ENCODE data around the gene KDM6B.
A peak's percentile ranks its signal among the peaks of the same experiment; 100 is the strongest.

The KDM6B gene

GRCh38 chr17:7850701-7851437 is 16.9 kb downstream of the KDM6B start:
- ChIA-PET POLR2A (interaction anchor here (1.3 to 1.5 kb wide), 2 partner anchors 16 to 164 kb away, joined by 5 read pairs; partner anchors contain the start of gene TP53), CTCF (interaction anchor here (0.6 to 1.5 kb wide), 4 partner anchors 16 to 107 kb away, joined by 3 to 5 read pairs (median 4); no protein-coding TSS in a partner anchor)
- TF ChIP-seq SP1 (IDR thresholded peaks at IDR 0.05): no peak
- no peak for TF ChIP-seq FOXA1 (IDR thresholded peaks at IDR 0.05)
- no peak for TF ChIP-seq SUZ12 (IDR thresholded peaks at IDR 0.05)
- TF ChIP-seq NFRKB (IDR thresholded peaks at IDR 0.05): no peak
- TF ChIP-seq FOXK2 (IDR thresholded peaks at IDR 0.05): no peak
- no peak for TF ChIP-seq BHLHE40 (IDR thresholded peaks at IDR 0.05; ENCODE audit: borderline replicate concordance)
- no peak for TF ChIP-seq TARDBP (IDR thresholded peaks at IDR 0.05)
- no peak for TF ChIP-seq FOXM1 (IDR thresholded peaks at IDR 0.05; ENCODE audit: borderline replicate concordance)
- TF ChIP-seq ZNF384 (IDR thresholded peaks at IDR 0.05): no peak
- no peak for TF ChIP-seq PKNOX1 (IDR thresholded peaks at IDR 0.05)
- TF ChIP-seq LEF1 (IDR thresholded peaks at IDR 0.05; ENCODE audit: borderline replicate concordance): no peak
- DNase-seq (ENCODE audit: extremely low spot score): no peak

GRCh38 chr17:7851438-7852261 is 17.6 kb downstream of the KDM6B start:
- CTCF ChIA-PET: interaction anchor here (1.3 to 1.5 kb wide), 2 partner anchors 17 to 26 kb away, joined by 4 read pairs; no protein-coding TSS in a partner anchor
- DNase-seq (ENCODE audit: extremely low spot score): peak; percentile 88
- POLR2A ChIA-PET: interaction anchor here (1.5 kb wide), 1 partner anchor 165 kb away, joined by 5 read pairs; the partner anchor contains the start of gene TP53
- no peak for TF ChIP-seq SUZ12 (IDR thresholded peaks at IDR 0.05)
- TF ChIP-seq L3MBTL2 (conservative IDR thresholded peaks at IDR 0.05): 0 out of 2 replicates have a peak, but pooled peaks have one; percentile 6

- TF ChIP-seq ARNT (IDR thresholded peaks at IDR 0.05) (no peak), TARDBP (IDR thresholded peaks at IDR 0.05) (no peak), SUZ12 (IDR thresholded peaks at IDR 0.05) (no peak), BHLHE40 (IDR thresholded peaks at IDR 0.05; ENCODE audit: borderline replicate concordance) (no peak), L3MBTL2 (conservative IDR thresholded peaks at IDR 0.05) (no peak), LEF1 (IDR thresholded peaks at IDR 0.05; ENCODE audit: borderline replicate concordance) (no peak), FOXM1 (IDR thresholded peaks at IDR 0.05; ENCODE audit: borderline replicate concordance) (no peak), FOXK2 (IDR thresholded peaks at IDR 0.05) (no peak), NFRKB (IDR thresholded peaks at IDR 0.05) (no peak), SP1 (IDR thresholded peaks at IDR 0.05) (no peak), HDGF (IDR thresholded peaks at IDR 0.05; ENCODE audit: borderline replicate concordance) (no peak), ELF4 (IDR thresholded peaks at IDR 0.05) (no peak), PKNOX1 (IDR thresholded peaks at IDR 0.05) (no peak), ZNF384 (IDR thresholded peaks at IDR 0.05) (no peak), FOXA1 (IDR thresholded peaks at IDR 0.05) (no peak)
- no peak for DNase-seq (ENCODE audit: extremely low spot score)
- CTCF ChIA-PET: no interaction called here
- POLR2A ChIA-PET: no interaction called here
Observed at GRCh38 chr17:7852262-7852670, 18.2 kb downstream of the KDM6B start.

- ChIA-PET CTCF (no interaction called here), POLR2A (no interaction called here)
- TF ChIP-seq ARNT (IDR thresholded peaks at IDR 0.05): no peak
- no peak for TF ChIP-seq ZNF384 (IDR thresholded peaks at IDR 0.05)
- no peak for DNase-seq (ENCODE audit: extremely low spot score)
Observed at GRCh38 chr17:7852919-7853690, 19.1 kb downstream of the KDM6B start.

GRCh38 chr17:7853691-7854038 is 19.6 kb downstream of the KDM6B start:
- POLR2A ChIA-PET: no interaction called here
- DNase-seq (ENCODE audit: extremely low spot score): no peak
- TF ChIP-seq ELF4 (IDR thresholded peaks at IDR 0.05) (no peak), CTBP1 (IDR thresholded peaks at IDR 0.05; ENCODE audit: borderline replicate concordance) (no peak), BHLHE40 (IDR thresholded peaks at IDR 0.05; ENCODE audit: borderline replicate concordance) (no peak), NFRKB (IDR thresholded peaks at IDR 0.05) (no peak), FOXM1 (IDR thresholded peaks at IDR 0.05; ENCODE audit: borderline replicate concordance) (no peak), PKNOX1 (IDR thresholded peaks at IDR 0.05) (no peak), L3MBTL2 (conservative IDR thresholded peaks at IDR 0.05) (no peak), LEF1 (IDR thresholded peaks at IDR 0.05; ENCODE audit: borderline replicate concordance) (no peak), TARDBP (IDR thresholded peaks at IDR 0.05) (no peak), HDGF (IDR thresholded peaks at IDR 0.05; ENCODE audit: borderline replicate concordance) (no peak)
- CTCF ChIA-PET: no interaction called here

Data from HEK293T (cell line).